HK-2 (cell line): ENCODE measurements around the gene GATAD2B.
"Not testable (repeated sequence)": the region's sequence is repeated elsewhere in the genome, so short reads cannot be mapped to it uniquely, and the experiment has no call there.

Source experiments
- DNase-seq: peaks from one replicate; pipeline ENCODE4 v3.0.0-alpha.2; 2018; ENCODE audit not compliant: unreplicated experiment

Gene GATAD2B

DNA sequence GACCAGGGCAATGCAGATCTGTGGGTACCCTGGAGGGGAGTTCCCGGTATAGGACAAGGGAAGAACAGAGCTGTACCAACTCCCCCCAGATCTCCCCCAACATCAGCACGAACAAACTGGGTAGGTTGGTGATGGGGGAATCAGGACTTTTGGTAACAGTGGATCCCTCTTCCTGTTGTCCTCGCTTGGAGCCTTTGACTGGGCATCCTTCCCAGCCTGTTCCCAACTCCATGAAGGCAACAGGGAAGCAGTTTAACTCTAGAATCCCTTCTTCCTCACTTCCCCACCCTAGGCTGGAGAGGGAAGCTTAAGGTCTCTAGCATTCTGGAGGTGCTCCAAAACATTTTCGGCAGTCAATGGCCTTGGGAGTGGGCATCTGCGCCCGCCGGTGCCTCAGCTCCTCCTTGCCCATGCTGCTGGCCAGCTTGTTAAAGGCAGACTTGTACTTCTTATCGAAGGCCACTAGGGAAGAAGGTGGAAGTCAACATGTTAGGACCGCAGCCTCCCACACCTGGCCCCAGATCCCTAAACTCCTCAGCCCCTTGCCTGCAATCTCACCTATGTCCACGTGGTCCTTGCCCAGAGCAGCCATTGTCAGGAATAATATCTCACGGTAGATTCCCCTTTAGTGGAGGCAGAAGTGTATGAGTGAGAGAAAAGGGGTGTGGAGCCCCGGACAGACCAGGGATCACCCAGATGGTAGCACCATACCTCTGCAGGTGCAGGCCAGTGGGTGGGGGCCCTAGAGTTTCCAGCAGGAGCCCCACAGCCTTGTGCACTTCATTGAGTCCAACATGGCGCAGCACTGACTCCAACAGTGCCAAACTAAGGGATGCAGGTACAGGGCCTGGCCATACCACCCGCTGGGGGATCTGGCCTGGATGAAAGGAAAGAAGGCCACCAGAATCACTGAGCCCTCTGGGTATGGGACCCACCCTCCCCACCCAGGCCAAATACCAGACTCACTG, 7.5 kb upstream of the GATAD2B start:
- DNase-seq, result no peak

GRCh38 chr1:153929426-153929825, 6.7 kb upstream of the GATAD2B start:
- no peak for DNase-seq

DNA sequence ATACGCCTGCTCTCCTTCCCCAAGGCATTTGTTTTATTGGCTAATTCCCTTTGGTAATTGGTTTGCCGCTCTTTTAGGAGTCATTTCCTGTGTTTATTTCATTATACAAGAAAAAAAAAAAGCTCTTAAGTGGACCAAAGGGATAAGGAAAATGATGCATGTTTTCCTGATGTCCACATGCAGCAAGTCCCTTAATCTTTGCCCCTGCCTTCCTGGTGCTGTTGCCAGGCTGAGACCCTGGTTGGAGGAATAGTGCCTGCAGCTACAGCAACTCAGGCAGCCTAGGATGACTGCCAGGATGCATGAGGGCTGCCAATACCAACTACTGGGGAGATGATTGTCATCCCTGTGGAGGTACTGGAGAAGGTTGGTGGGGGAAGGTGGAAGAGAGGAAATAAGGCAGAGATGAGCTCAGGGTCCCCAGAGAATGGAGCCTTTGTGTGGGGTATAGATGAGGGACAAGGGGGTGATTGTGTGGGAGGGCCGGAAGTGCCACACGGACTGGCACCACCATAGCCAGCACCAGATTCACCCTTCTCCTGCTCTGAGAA, 6.1 kb upstream of the GATAD2B start:
- DNase-seq, result no peak

- no peak for DNase-seq
Measured at GRCh38 chr1:153928245-153928644, 5.5 kb upstream of the GATAD2B start.

DNA sequence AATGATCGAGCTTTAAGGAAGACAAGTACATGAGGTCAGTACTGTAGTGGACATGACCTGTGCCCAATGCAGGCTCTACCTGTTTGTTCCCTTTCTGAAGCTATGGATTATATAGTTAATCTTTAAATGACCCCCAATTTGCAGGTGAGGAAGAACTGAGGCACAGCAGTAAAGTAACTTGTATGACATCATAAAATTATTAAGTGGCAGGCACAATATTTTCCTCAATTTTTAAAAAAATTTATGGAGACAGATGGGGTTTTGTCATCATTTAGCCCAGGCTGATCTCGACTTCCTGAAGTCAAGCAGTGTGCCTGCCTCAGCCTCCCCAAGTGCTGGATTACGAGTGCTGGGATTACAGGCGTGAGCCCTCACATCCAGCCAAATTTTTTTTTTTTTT, 3.6 kb upstream of the GATAD2B start:
- DNase-seq, result no peak

GRCh38 chr1:153922076-153922971, 448 bp downstream of the GATAD2B start:
- DNase-seq, result no peak

DNA sequence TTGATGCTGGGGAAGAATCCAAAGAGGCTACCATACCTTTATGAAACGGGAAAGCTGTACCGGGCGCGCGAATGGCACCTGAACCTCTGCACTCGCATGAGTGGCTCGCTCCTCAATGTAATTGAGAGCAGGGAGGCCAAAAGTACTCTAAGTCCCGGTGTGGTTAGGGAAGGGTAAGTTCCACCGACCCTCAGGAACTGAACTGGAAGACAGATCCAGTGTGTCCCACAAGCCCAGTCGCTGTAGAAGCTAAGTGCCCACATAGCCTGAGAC, 1.0 kb downstream of the GATAD2B start:
- DNase-seq, result no peak

GRCh38 chr1:153921080-153921802, 1.5 kb downstream of the GATAD2B start:
- no peak for DNase-seq

- DNase-seq, result no peak
Measured at GRCh38 chr1:153919876-153920852, 2.6 kb downstream of the GATAD2B start.

DNA sequence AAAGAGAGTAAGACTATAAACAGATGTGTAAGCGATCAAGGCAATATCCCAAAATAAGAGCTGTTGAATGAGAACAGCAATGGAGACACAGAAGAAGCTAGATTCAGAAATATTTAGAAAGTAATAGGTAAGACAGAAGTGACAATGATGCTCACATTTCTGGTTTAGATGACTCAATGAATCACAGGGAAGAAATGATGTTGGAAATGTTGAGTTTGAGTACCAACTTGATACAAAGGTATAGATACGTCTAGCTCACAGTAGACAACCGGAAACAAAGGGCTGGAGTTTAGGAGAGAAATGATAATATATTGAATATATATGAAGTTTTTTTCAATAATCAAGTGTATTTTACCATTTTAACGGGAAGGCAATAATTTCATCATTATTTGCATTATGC, 6.5 kb downstream of the GATAD2B start:
- no peak for DNase-seq

- no peak for DNase-seq
Measured at GRCh38 chr1:153912349-153912748, 10.4 kb downstream of the GATAD2B start.

GRCh38 chr1:153910560-153910959, 12.2 kb downstream of the GATAD2B start:
- not testable (repeated sequence) for DNase-seq

GRCh38 chr1:153908071-153908470, 14.7 kb downstream of the GATAD2B start:
- DNase-seq, result no peak

- DNase-seq, result no peak
Measured at GRCh38 chr1:153907134-153907533, 15.6 kb downstream of the GATAD2B start.

DNA sequence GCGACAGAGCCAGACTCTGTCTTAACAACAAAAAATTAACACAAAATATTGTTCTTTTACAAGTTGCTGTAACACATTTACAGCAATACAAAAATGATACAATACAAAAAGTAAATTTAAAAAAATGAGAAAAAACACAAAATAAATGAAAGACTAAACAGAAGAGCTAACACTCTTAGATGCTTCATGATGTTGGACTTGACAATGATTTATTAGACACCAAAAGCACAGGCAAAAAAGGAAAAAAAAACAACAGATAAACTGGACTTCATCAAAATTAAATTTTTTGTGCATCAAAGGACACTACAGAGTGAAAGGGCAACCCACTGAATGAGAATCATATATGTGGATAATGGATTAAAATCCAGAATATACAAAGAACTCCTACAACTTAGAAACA, 16.4 kb downstream of the GATAD2B start:
- DNase-seq, result no peak

- DNase-seq, result not testable (repeated sequence)
Measured at GRCh38 chr1:153905908-153906307, 16.9 kb downstream of the GATAD2B start.

- DNase-seq, result no peak
Measured at GRCh38 chr1:153903841-153904455, 18.8 kb downstream of the GATAD2B start.

DNA sequence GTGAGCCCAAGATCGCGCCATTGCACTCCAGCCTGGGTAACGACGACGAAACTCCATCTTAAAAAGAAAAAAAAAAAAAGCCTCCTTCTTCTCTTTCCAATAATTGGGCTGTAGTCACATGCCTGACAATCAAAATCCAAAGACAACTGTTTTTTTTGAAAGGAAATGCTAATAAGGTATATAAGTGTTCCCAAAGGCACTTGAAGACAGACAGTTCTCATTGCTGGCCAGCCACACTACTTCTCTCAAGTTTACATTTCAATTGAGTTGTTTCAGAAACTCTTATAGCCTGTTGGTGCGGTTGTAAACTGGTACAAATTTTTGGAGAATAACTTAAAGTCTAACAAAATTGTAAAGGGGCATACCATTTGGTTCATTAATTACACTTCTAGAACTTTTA, 23.3 kb downstream of the GATAD2B start:
- no peak for DNase-seq

GRCh38 chr1:153895866-153896265, 26.9 kb downstream of the GATAD2B start:
- DNase-seq, result not testable (repeated sequence)

- DNase-seq, result not testable (repeated sequence)
Measured at GRCh38 chr1:153891042-153891441, 31.7 kb downstream of the GATAD2B start.
